GM12892 (cell line): Measurements from ENCODE around the gene PDGFC.

Experiments
- POLR2A ChIP-seq: IDR thresholded peaks from 2 replicates; pipeline ENCODE4 v1.6.1; 2011; ENCODE audit warnings: low read depth, low read length, control low read depth
- POLR2AphosphoS5 ChIP-seq: IDR thresholded peaks from 2 replicates; pipeline ENCODE4 v1.6.1; 2011; ENCODE audit warnings: low read depth, low read length, control low read depth

GRCh38 chr4:156784970-156785369 lies 186.6 kb downstream of the PDGFC start:
- TF ChIP-seq POLR2A (no peak), POLR2AphosphoS5 (no peak)
